Medulla oblongata (tissue), 1 donor: ENCODE results near the gene SAMD8.
"Not testable (repeated sequence)": the region's sequence is repeated elsewhere in the genome, so short reads cannot be mapped to it uniquely, and the experiment has no call there.

Source experiments
- DNase-seq: peaks from one replicate; pipeline ENCODE4 v3.0.0-alpha.2; 2015; ENCODE audit errors: extremely low spot score

SAMD8 gene

DNA sequence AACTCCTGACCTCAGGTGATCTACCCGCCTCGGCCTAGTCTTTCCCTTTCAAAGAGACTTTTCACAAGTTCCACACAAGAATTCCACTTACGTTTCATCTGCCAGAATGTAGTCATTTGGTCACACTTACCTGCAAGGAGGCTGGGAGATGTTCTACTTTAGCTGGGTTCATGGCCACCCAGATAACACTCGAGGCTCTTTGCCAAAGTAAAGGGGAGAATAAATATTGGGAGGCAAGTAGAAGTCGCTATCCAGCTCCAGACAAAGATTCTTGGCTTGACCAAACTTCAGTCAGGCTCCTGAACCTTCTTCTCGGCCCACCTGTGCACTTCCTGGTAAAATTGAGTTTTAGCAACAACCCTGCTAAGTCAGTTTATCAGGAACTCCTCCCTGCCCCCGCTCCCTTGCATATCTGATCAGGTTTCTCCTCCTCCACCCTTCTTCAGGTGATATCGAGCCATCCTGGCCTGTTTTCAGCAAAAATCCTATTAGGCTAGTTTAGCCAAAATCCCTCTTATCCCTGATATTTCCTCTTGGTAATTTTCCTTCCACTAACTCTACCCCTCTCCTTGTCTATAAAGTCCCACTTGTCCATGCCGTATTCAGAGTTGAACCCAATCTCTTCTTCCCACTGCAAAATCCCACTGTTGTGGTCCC lies 25.1 kb upstream of the SAMD8 start:
- DNase-seq, result no peak

DNA sequence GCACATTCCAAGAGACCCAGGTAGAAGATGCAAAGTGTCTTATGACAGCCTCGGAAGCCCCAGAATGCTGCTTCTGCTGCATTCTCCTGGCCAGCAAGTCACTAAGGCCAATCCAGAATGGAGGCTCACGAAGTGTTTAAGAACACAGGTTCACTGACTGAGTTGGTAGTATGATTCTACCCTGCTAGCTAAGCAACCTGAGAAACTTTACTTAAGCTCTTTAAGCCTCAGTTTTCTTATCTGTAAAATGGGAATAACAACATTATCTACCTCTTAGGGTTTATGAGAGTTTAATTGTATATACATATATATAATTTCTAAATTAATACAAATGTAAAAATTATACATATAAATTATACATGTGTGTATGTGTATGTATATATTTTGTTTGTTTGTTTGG lies 22.8 kb upstream of the SAMD8 start:
- no peak for DNase-seq

- no peak for DNase-seq
Observed at GRCh38 chr10:75089634-75090033, 21.8 kb upstream of the SAMD8 start.

DNA sequence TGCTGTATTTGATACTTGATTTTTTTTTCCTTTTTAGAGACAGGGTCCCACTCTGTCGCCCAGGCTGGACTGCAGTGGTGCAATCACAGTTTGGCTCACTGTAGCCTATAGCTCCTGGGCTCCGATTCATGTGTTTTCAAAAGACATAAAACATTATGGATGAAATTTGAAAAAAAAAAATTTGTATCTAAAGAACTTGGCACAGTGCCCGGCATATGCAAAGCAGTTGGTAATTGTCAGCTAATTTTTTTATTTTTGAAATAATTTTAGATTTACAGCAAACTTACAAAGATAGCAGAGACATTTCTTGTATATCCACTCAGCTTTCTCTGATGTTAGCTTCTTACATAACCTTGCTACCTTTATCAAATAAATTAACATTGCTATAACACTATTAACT lies 20.3 kb upstream of the SAMD8 start:
- no peak for DNase-seq

DNA sequence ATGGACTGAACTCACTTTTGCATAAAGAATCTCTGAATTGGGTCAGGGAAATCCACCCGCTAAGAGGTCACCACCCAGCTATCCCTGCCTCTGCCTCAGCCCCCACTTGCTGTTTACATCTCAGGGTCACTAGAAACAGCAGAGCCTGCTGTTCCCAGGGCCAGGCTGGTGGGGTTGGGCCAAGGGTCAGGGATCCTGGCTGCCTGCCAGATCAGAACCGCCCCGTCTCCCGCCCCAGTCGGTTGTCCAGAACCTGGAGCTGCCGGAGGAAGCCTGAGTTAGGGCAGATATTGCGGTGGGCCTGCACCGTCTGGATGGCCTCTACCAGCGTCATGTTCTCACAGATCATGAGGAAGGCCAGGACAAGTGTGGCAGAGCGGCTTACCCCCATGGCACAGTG lies 17.0 kb upstream of the SAMD8 start:
- DNase-seq, result no peak

DNA sequence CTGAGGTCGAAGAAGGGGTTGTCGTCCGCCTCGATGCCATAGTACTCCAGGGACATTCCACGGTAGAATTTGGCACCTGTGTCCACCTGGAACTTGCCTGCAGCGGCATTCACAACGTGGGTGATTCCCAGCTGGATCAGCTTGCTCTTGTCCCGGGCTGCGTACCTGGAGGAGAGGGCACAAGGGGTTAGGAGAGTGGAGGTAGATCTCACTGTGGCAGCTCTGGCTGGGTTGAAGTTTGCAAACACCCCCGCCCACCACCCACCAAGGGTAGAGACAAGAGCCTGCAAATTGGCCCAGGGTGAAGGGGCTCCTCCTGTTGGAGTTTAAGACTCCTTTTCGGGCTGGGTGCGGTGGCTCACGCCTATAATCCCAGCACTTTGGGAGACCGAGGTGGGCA lies 15.8 kb upstream of the SAMD8 start:
- DNase-seq, result no peak

DNA sequence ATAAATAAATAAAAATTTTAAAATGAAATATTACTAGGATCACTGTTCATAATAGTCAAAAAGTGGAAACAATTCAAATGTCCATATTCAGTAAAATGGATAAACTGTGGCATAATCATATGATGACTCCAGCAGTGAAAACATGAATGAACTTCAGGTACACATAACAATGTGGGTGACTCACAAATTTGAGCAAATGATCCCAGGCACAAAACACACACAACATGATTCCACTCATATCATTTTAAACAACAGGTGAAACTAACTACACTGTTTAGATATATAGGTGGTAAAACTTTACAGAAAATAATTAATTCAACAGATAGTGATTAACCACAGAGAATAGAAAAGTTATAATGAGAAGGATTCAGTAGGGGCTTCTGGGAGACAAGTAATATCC lies 14.7 kb upstream of the SAMD8 start:
- no peak for DNase-seq

DNA sequence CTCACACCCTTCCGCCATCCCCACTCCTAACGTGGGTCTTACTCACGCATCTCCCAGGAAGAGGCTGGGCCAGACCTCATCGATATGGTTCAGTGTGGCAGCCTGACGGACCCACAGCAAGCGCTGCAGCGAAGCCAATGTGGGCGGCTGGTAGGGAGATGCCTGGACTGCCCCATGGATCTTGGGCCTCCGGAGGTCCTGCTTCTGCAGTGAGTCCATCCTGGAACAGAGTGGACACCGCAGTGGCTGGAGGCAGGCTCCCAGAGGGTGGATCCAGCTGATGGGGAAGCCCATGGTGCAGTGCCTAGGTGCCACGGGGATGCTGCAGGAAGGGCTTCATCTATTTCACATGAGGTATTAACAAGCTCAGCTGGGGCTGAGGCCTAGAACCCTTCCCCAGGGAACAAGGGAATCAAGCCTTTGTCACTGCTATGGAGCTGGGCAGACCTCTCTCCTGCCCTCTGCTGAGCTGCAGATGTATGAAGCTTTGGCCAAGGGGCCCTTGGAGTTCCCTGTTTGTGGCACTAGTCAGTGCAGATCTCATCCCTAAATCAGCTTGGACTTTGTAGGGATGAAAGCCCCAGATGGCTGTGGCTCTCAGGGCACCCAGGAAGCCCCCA lies 13.7 kb upstream of the SAMD8 start:
- no peak for DNase-seq

GRCh38 chr10:75098902-75099673 lies 12.4 kb upstream of the SAMD8 start:
- no peak for DNase-seq

- peak; percentile 74 for DNase-seq
Observed at GRCh38 chr10:75099952-75100763, 11.3 kb upstream of the SAMD8 start.

DNA sequence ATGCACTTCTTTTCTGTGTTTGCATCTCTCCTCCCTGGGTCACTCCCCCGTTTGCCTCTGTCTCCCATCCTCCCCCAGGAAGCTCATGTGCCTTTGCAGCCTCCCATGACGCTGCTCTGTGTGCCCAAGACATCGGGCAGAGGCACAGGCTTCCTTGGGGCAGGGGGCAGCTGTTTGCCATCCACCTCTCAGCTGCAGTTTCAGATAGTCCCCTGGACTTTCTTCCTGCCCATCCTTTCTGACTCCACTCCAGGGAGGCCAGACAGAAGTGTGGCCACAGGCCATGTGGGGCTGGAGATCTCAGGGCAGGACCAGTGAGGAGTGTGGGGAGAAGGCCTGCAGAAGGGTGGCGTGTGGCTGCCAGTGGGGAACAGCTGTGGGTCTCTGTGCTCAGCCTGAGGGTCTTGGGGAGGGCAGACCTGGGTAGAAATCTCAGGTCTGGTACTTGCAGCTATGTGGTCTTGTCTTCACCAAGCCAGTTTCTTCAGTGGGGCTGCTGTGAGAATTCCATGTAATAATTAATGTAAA lies 10.6 kb upstream of the SAMD8 start:
- DNase-seq, result no peak

- DNase-seq, result no peak
Observed at GRCh38 chr10:75101416-75102251, 9.8 kb upstream of the SAMD8 start.

GRCh38 chr10:75102830-75103673 lies 8.4 kb upstream of the SAMD8 start:
- DNase-seq, result no peak

GRCh38 chr10:75103881-75104686 lies 7.4 kb upstream of the SAMD8 start:
- DNase-seq, result no peak

DNA sequence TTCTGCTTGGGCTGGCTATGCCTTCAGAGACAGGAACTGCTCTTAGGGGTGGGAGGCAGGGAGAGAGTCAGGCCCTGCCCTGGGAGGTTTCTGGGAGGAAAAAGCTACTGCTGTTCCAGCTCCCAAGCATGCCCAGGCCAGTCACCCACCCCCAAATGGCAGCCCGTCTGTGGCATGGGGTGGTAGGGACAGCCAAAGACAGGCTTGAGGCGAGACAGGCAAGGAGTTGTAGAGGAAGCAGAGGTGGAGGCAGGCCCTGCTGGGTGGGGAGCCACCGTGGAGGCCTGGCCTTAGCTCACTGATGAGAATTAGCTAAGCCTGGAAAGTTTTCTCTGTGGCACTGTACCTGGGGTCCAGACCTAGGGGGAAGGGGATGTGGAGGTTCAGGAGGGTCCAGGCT lies 6.6 kb upstream of the SAMD8 start:
- DNase-seq, result no peak

GRCh38 chr10:75105576-75106197 lies 5.8 kb upstream of the SAMD8 start:
- DNase-seq, result no peak

GRCh38 chr10:75106242-75106641 lies 5.2 kb upstream of the SAMD8 start:
- DNase-seq, result no peak

- DNase-seq, result not testable (repeated sequence)
Observed at GRCh38 chr10:75106891-75107290, 4.6 kb upstream of the SAMD8 start.
